Measurements from ENCODE around the gene ACOT9. TPM values are rescaled to one million over a fixed set of nuclear protein-coding genes. Genes with fewer than 3 reads are reported as not detected.
"Not testable (repeated sequence)": the region's sequence is repeated elsewhere in the genome, so short reads cannot be mapped to it uniquely, and the experiment has no call there.

ACOT9 gene
- total RNA-seq, 1 experiment from 2014 or later = 75.4 TPM

- DNase-seq (ENCODE audit: low read depth) = no peak
These were observed 22.8 kb upstream of the ACOT9 start for GRCh38 chrX:23765868-23766267.

DNA sequence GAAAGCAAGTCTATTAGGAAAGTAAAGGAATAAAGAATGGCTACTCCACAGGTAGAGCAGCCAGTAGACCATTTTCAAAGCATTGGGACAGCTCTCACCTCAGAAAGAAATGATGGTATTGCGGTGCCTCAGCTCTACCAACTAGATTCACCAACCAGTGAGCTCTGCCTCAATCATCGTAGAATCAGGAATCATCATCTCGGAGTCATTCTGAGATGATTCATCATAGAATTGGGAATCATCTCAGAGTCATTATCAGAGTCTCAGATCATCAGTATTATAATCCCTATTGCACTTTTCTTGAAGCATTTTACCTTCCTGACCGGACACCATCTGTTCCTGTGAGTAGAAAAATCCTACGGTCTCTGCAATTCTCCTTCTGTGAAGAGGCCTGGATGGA, 22.4 kb upstream of the ACOT9 start:
- DNase-seq (ENCODE audit: low read depth) = no peak

GRCh38 chrX:23764188-23764984, 21.3 kb upstream of the ACOT9 start:
- DNase-seq (ENCODE audit: low read depth) = no peak

- no peak for DNase-seq (ENCODE audit: low read depth)
These were observed 16.7 kb upstream of the ACOT9 start for GRCh38 chrX:23759821-23760220.

GRCh38 chrX:23756165-23756564, 13.1 kb upstream of the ACOT9 start:
- peak; percentile 57 for DNase-seq (ENCODE audit: low read depth)

- no peak for DNase-seq (ENCODE audit: low read depth)
These were observed 11.6 kb upstream of the ACOT9 start for GRCh38 chrX:23754664-23755063.

GRCh38 chrX:23752740-23753415, 9.8 kb upstream of the ACOT9 start:
- peak; percentile 28 for DNase-seq (ENCODE audit: low read depth)

GRCh38 chrX:23749576-23749975, 6.5 kb upstream of the ACOT9 start:
- DNase-seq (ENCODE audit: low read depth) = no peak

GRCh38 chrX:23749129-23749528, 6.1 kb upstream of the ACOT9 start:
- DNase-seq (ENCODE audit: low read depth) = no peak

DNA sequence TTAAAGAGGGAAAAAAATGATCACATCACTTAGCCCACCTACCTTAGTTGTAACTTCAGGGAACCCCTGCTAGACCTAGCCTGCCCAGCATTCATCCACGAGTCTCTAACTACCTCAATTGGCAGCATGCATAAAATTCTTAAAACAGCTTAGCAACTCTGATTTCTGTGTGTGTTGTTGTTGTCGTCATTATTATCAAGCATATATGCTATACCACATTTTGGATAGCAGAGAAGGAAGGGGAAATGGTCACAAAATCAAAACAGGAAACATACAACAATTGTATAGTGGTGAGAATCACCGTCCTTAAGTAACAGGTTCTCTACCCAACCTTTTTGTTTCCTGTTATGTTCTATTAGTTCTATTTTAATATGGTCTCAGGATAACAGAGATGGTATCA, 2.7 kb upstream of the ACOT9 start:
- DNase-seq (ENCODE audit: low read depth) = no peak

- not testable (repeated sequence) for DNase-seq (ENCODE audit: low read depth)
These were observed 521 bp upstream of the ACOT9 start for GRCh38 chrX:23743623-23743971.

DNA sequence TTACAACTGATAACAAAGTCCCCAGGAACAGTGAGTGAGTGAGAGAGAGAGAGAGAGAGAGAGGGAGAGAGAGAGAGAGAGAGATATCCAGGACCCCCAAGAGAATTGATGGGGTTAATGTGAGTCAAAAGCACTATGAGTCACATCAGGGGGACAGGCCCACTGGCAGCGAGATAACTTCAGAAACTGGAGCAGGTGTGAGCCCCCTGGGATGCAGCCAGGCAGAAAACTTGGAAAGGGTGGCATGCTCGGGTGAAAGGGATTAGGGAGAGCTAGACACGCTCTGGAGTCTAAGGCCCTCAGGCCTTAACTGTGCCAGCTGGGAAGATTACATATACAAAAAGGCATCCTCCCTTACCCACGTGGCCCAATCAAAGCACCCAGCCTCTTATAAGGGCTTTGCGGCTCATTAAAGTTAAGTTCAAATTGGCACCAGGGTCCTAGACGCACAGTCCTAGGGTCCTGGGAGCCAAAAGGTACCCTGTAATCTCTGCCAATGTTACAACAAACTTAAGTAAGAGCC, 841 bp downstream of the ACOT9 start:
- peak; percentile 77 for DNase-seq (ENCODE audit: low read depth)

DNA sequence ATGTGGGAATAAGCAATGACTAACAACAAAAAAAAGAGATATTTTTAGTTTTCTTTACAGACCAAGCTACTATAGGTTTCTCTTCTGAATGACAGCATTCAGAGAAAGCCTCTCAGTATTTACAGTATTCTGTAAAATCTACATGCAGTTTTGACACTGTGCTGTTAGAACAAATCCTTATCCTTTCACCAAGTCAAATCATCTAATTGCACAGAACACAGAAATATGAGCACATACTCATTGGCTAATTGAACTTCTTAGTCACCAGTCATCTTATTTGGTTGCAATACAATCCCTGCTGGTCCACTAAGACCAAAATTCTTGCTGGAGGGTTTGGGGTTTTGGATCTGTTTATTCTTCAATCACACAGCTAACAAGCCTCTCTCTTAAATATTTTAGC, 5.7 kb downstream of the ACOT9 start:
- no peak for DNase-seq (ENCODE audit: low read depth)

DNA sequence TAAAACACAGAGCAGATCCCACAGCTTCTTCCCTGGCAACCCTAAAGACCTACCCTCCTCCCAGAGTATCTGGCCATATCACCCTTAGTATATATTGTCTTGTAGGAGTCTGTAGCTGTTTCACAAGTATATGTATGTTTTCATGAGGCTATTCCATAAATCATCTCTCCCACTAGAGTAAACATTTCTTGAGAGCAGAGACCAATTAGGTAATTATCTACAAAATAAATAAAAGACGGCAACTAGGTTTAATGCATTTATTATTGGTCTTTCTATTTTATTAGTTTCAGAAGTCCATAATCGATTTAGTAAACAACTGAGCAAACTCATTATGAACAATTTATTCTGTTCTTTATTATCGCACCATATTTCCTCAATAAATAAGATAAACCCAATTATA, 7.0 kb downstream of the ACOT9 start:
- DNase-seq (ENCODE audit: low read depth) = no peak

DNA sequence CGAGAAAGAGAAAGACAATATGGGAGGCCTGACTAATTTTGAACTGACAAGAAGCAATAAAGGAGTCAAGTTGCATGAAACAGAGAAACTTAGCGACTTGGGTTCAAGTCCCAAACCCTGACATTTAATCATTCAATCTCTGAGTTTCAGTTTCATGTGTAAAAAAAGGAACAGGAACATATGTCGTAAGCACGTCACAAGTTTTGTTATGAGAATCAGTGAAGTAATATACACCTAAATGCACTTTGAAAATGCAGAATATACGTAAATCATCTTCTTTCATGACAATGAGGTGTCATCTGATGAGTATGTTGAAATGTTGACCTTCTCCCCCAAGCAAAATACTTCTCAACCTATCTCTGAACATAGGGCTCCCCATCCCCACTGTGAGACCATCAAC, 10.4 kb downstream of the ACOT9 start:
- DNase-seq (ENCODE audit: low read depth) = no peak

DNA sequence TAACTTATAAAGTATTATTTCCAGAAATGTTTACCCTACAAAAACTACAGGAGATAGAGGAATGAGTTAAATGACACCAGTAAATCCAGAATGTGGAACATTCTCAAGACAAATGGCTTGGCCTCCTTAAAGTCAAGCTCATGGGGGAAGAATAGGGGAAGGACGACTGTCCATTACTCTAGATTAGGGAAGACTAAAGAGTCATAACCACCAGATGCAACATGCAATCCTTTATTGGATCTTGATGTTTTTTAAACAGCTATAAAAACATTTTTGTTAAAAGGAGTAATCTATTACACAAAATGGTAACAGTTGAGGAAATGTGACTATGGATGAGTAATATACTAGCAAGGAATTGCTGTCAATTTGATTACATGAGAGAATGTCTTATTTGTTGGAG, 11.1 kb downstream of the ACOT9 start:
- no peak for DNase-seq (ENCODE audit: low read depth)

GRCh38 chrX:23729214-23729613, 13.9 kb downstream of the ACOT9 start:
- no peak for DNase-seq (ENCODE audit: low read depth)

DNA sequence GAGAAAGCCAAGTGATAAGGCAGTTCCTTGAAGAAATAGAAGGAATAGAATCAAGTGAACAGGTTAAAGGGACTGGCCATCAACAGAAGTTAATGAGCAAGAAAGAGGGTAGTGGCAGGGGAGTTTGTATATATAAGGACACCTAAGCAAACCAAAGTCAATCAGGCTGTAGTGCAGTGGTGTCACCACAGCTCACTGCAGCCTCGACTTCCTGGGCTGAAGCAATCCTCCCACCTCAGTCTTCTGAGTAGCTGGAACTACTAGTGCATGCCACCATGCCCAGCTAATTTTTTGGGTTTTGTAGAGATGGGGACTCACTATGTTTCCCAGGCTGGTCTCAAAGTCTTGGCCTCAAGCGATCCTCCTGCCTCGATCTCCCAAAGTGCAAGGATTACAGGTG, 15.9 kb downstream of the ACOT9 start:
- no peak for DNase-seq (ENCODE audit: low read depth)

DNA sequence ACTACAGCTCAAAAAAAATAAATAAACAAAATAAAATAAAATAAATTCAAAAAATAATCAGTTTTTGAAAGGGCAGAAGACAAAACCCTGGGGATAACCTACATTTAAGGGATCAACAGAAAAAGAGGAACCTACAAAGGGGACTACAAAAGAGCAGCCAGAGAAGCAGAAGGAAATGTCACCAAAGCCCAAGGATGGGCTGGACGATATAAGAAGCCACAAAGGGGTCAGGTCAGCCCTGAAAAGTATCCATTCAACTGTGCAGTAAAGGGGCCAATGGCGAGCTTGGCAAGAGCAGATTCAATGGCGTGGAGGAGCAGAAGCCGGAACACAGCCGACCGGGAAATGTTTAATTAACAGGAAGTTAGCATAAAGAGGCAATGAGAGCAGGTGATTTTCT, 16.9 kb downstream of the ACOT9 start:
- no peak for DNase-seq (ENCODE audit: low read depth)

- DNase-seq (ENCODE audit: low read depth) = no peak
These were observed 22.9 kb downstream of the ACOT9 start for GRCh38 chrX:23720117-23720677.

DNA sequence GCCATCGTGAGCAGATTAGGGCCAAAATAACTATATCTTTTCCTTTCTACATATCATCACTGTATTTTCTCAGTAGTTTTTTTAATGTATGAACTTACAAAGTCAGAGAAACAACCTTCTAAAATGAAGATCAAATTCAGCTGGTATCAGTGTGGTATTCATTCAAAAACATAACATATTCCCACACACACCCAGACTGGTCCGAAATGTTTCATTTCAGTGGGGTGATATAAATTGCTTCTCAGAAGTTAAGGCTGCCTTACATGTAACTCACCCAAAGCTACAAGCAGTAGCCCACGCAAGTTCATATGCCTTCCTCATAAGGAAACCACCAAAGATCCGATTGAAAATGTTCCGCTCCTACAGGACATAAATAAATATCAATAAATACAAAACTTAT, 37.8 kb downstream of the ACOT9 start:
- DNase-seq (ENCODE audit: low read depth) = no peak

DNA sequence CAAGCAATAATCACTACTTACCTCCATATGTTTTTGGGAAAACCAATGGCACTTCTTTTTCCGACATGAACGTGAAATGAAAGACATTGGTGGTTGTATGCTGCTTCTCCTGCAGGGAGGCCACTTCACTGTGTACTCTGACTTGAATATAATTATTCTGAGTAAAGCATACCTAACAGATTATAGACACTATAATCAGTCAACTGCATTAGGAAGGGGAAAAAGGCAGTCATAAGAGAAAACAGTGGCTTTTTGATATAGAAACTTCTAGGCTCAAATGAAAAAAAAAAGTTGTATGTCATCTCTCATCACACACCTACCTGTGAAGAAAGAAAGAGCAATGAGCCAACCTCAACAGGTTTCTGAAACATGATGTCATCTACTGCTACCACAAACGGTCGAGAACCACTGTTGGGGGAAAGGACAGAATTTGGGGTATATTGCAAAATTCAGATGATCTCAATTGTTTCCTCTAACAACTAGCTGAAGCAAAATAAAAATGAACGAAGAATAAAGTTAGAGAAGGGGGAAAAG, 38.3 kb downstream of the ACOT9 start:
- no peak for DNase-seq (ENCODE audit: low read depth)
